Measurements from ENCODE around the gene INAVA.
"Not testable (repeated sequence)": the region's sequence is repeated elsewhere in the genome, so short reads cannot be mapped to it uniquely, and the experiment has no call there.

INAVA gene

GRCh38 chr1:200960948-200961340 is 66.2 kb downstream of the INAVA start:
- H3K4me1 ChIP-seq (ENCODE audit: low read length) = no peaks in the 10 kb centered on the region
- no peaks in the 10 kb centered on the region for H3K27me3 ChIP-seq (replicated peaks; ENCODE audit: insufficient read depth, low read length)
- H3K4me3 ChIP-seq (ENCODE audit: low read length) = no peak overlapping the region
- no peak overlapping the region for H3K4me2 ChIP-seq (ENCODE audit: low read depth, low read length)
- H3K36me3 ChIP-seq (replicated peaks; ENCODE audit: insufficient read depth, low read length) = no peaks in the 10 kb centered on the region
- no peaks in the 10 kb centered on the region for H3K9me2 ChIP-seq (replicated peaks; ENCODE audit: insufficient read depth, low read length)
- no peaks in the 10 kb centered on the region for H3F3A ChIP-seq (ENCODE audit: insufficient read depth, low read length)
- no peak overlapping the region for H3K9ac ChIP-seq (ENCODE audit: low read length)
- no peak overlapping the region for H3K27ac ChIP-seq (ENCODE audit: low read length)
- no peaks in the 10 kb centered on the region for H4K20me1 ChIP-seq (ENCODE audit: insufficient read depth, low read length)
- no peaks in the 10 kb centered on the region for H3K79me2 ChIP-seq (ENCODE audit: low read length)
- H3K9me3 ChIP-seq (replicated peaks; ENCODE audit: insufficient read depth, low read length) = no peaks in the 10 kb centered on the region
- TF ChIP-seq CTCF (IDR thresholded peaks at IDR 0.05; ENCODE audit: low read length) (no peak), EZH2 (optimal IDR thresholded peaks at IDR 0.05; ENCODE audit: low read depth, low read length) (no peak), EZH2phosphoT487 (IDR thresholded peaks at IDR 0.05; ENCODE audit: low read length) (no peak)
- DNase-seq = no peak
- no peak overlapping the region for H2AFZ ChIP-seq (ENCODE audit: low read length)

DNA sequence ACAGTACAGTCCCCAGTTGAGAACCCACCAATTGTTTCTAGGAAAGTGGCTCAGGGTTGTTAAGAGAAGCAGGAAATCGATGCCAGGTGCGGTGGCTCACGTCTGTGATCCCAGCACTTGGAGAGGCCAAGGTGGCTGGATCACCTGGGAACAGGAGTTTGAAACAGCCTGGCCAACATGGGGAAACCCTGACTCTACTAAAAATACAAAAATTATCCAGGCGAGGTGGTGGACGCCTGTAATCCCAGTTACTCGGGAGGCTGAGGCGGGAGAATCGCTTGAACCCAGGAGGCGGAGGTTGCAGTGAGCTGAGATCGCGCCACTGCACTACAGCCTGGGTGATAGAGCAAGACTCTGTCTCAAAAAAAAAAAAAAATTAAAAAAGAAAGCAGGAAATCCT is 67.5 kb downstream of the INAVA start:
- H2AFZ ChIP-seq (ENCODE audit: low read length) = not testable (repeated sequence)

GRCh38 chr1:200962631-200963030 is 67.9 kb downstream of the INAVA start:
- Histone ChIP-seq H4K20me1 (ENCODE audit: insufficient read depth, low read length) (no peaks in the 10 kb centered on the region), H3F3A (ENCODE audit: insufficient read depth, low read length) (no peaks in the 10 kb centered on the region), H3K27ac (ENCODE audit: low read length) (no peak overlapping the region), H3K9me3 (replicated peaks; ENCODE audit: insufficient read depth, low read length) (no peaks in the 10 kb centered on the region), H3K4me2 (ENCODE audit: low read depth, low read length) (no peak overlapping the region), H2AFZ (ENCODE audit: low read length) (no peak overlapping the region), H3K4me1 (ENCODE audit: low read length) (no peaks in the 10 kb centered on the region), H3K9me2 (replicated peaks; ENCODE audit: insufficient read depth, low read length) (no peaks in the 10 kb centered on the region), H3K79me2 (ENCODE audit: low read length) (no peaks in the 10 kb centered on the region), H3K27me3 (replicated peaks; ENCODE audit: insufficient read depth, low read length) (no peaks in the 10 kb centered on the region), H3K9ac (ENCODE audit: low read length) (no peak overlapping the region), H3K36me3 (replicated peaks; ENCODE audit: insufficient read depth, low read length) (no peaks in the 10 kb centered on the region), H3K4me3 (ENCODE audit: low read length) (no peak overlapping the region)
- TF ChIP-seq EZH2 (optimal IDR thresholded peaks at IDR 0.05; ENCODE audit: low read depth, low read length) = no peak
- no peak for TF ChIP-seq EZH2phosphoT487 (IDR thresholded peaks at IDR 0.05; ENCODE audit: low read length)
- no peak for TF ChIP-seq CTCF (IDR thresholded peaks at IDR 0.05; ENCODE audit: low read length)
- DNase-seq = no peak

More for the DNA sequence above, 67.5 kb downstream of the INAVA start:
- H3K9ac ChIP-seq (ENCODE audit: low read length); H3K4me2 ChIP-seq (ENCODE audit: low read depth, low read length); H3K9me3 ChIP-seq (replicated peaks; ENCODE audit: insufficient read depth, low read length); H3F3A ChIP-seq (ENCODE audit: insufficient read depth, low read length); H3K4me1 ChIP-seq (ENCODE audit: low read length); H4K20me1 ChIP-seq (ENCODE audit: insufficient read depth, low read length); H3K79me2 ChIP-seq (ENCODE audit: low read length); H3K4me3 ChIP-seq (ENCODE audit: low read length); H3K27ac ChIP-seq (ENCODE audit: low read length); H3K27me3 ChIP-seq (replicated peaks; ENCODE audit: insufficient read depth, low read length); DNase-seq; H3K36me3 ChIP-seq (replicated peaks; ENCODE audit: insufficient read depth, low read length); H3K9me2 ChIP-seq (replicated peaks; ENCODE audit: insufficient read depth, low read length): not testable (repeated sequence)

- H4K20me1 ChIP-seq (ENCODE audit: insufficient read depth, low read length) = no peaks in the 10 kb centered on the region
- no peak overlapping the region for H3K4me3 ChIP-seq (ENCODE audit: low read length)
- DNase-seq = no peak
- H2AFZ ChIP-seq (ENCODE audit: low read length) = no peak overlapping the region
- H3K79me2 ChIP-seq (ENCODE audit: low read length) = no peaks in the 10 kb centered on the region
- H3K27ac ChIP-seq (ENCODE audit: low read length) = no peak overlapping the region
- no peaks in the 10 kb centered on the region for H3K9me2 ChIP-seq (replicated peaks; ENCODE audit: insufficient read depth, low read length)
- H3K9me3 ChIP-seq (replicated peaks; ENCODE audit: insufficient read depth, low read length) = no peaks in the 10 kb centered on the region
- H3K27me3 ChIP-seq (replicated peaks; ENCODE audit: insufficient read depth, low read length) = no peaks in the 10 kb centered on the region
- no peaks in the 10 kb centered on the region for H3K36me3 ChIP-seq (replicated peaks; ENCODE audit: insufficient read depth, low read length)
- no peaks in the 10 kb centered on the region for H3F3A ChIP-seq (ENCODE audit: insufficient read depth, low read length)
- no peak overlapping the region for H3K9ac ChIP-seq (ENCODE audit: low read length)
- H3K4me1 ChIP-seq (ENCODE audit: low read length) = no peaks in the 10 kb centered on the region
- TF ChIP-seq EZH2 (optimal IDR thresholded peaks at IDR 0.05; ENCODE audit: low read depth, low read length) (no peak), CTCF (IDR thresholded peaks at IDR 0.05; ENCODE audit: low read length) (no peak), EZH2phosphoT487 (IDR thresholded peaks at IDR 0.05; ENCODE audit: low read length) (no peak)
- no peak overlapping the region for H3K4me2 ChIP-seq (ENCODE audit: low read depth, low read length)
Measured at GRCh38 chr1:200963076-200963475, 68.4 kb downstream of the INAVA start.

GRCh38 chr1:200963888-200964287 is 69.2 kb downstream of the INAVA start:
- H3K9me3 ChIP-seq (replicated peaks; ENCODE audit: insufficient read depth, low read length); H3K36me3 ChIP-seq (replicated peaks; ENCODE audit: insufficient read depth, low read length); H3K79me2 ChIP-seq (ENCODE audit: low read length); H3F3A ChIP-seq (ENCODE audit: insufficient read depth, low read length); H2AFZ ChIP-seq (ENCODE audit: low read length); H3K4me2 ChIP-seq (ENCODE audit: low read depth, low read length); H3K27ac ChIP-seq (ENCODE audit: low read length); H3K4me1 ChIP-seq (ENCODE audit: low read length); DNase-seq; H3K4me3 ChIP-seq (ENCODE audit: low read length); H3K9me2 ChIP-seq (replicated peaks; ENCODE audit: insufficient read depth, low read length); H3K9ac ChIP-seq (ENCODE audit: low read length); H4K20me1 ChIP-seq (ENCODE audit: insufficient read depth, low read length); H3K27me3 ChIP-seq (replicated peaks; ENCODE audit: insufficient read depth, low read length): not testable (repeated sequence)

Data from MM.1S (cell line).